Measurements from ENCODE around the gene MAST2. TPM values are rescaled to one million over a fixed set of nuclear protein-coding genes. Genes with fewer than 3 reads are reported as not detected.

MAST2 gene
- total RNA-seq, 6 donors from 2014 or later, result 16.0 to 77.8 (median 26.4) TPM

DNA sequence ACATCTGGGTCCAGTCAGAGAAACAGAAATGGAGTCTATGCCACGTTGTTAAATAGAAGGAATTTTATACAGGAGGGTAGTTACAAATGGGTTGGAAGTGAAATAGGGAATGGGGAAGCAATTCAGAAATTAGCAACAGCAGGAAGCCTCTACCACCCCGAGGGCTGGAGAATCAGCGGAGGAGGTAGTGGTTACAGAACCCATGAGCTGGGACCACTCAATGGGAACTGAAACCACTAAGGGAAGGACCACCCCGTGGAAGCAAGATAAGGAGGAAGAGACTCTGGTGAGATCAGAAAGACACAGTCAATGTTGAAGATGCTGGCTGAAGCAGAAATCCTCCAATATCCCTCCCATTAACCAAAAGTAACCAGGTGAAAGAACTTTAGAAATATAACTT lies 15.5 kb upstream of the MAST2 start:
- no peak overlapping the region for H3K4me3 ChIP-seq
- peak in 1 of 2 donors; percentile 62 for ATAC-seq (ENCODE audit: low FRiP score in 2 of 2)
- no peaks in the 10 kb centered on the region for H3K27me3 ChIP-seq
- H3K9me3 ChIP-seq, result no peaks in the 10 kb centered on the region
- no peak overlapping the region for H3K27ac ChIP-seq
- TF ChIP-seq POLR2AphosphoS5 (IDR thresholded peaks at IDR 0.05) (no peak), EP300 (IDR thresholded peaks at IDR 0.05) (peak in 1 of 4 donors; percentile 3)
- H3K4me1 ChIP-seq, result no peaks in the 10 kb centered on the region
- 57 to 65% methylated on average over 4 of the region's 4 CpGs for WGBS, 2 donors
- H3K36me3 ChIP-seq, result no peaks in the 10 kb centered on the region
- DNase-seq, result peak in 1 of 2 donors; percentile 24

DNA sequence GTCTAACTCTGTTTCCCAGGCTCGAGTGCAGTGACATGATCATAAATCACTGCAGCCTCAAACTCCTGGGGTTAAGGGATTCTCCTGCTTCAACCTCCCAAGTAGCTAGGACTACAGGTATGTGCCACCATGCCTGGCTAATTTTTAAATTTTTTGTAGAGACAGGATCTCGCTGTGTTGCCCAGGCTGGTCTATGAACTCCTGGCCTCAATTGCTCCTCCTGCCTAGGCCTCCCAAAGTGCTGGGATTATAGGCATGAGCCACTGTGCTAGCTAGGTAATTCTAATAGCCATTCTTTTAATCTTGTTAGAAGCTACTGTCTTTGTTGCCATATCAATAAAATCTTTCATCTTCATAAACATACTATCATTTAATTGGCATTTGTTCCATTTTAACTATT lies 13.8 kb upstream of the MAST2 start:
- no peaks in the 10 kb centered on the region for H3K9me3 ChIP-seq
- WGBS, 2 donors, result 69 to 79% methylated on average over 2 of the region's 2 CpGs
- H3K4me1 ChIP-seq, result no peaks in the 10 kb centered on the region
- H3K4me3 ChIP-seq, result no peak overlapping the region
- TF ChIP-seq POLR2A (IDR thresholded peaks at IDR 0.05), result no peak
- no peak overlapping the region for H3K27ac ChIP-seq
- ATAC-seq (ENCODE audit: low FRiP score in 2 of 2), result no peak
- DNase-seq, result no peak
- no peaks in the 10 kb centered on the region for H3K36me3 ChIP-seq
- no peaks in the 10 kb centered on the region for H3K27me3 ChIP-seq

DNA sequence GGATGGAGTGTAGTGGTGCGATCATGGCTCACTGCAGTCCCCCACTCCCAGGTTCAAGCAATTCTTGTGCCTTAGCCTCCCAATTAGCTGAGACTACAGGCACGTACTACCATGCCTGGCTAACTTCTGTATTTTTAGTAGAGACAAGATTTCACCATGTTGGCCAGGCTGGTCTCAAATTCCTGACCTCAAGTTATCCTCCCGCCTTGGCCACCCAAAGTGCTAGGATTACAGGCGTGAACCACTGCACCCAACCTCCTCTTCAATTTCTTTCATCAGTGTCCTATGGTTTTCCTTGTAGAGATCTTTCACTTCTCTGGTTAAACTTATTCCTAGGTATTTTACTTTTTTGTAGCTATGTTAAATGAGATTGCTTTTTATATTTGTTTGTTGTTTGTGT lies 10.7 kb upstream of the MAST2 start:
- TF ChIP-seq EP300 (IDR thresholded peaks at IDR 0.05) (no peak), POLR2AphosphoS5 (IDR thresholded peaks at IDR 0.05) (no peak), POLR2A (IDR thresholded peaks at IDR 0.05) (no peak)
- Histone ChIP-seq H3K9me3 (no peaks in the 10 kb centered on the region), H3K27ac (no peak overlapping the region), H3K36me3 (no peaks in the 10 kb centered on the region), H3K4me3 (no peak overlapping the region), H3K4me1 (no peaks in the 10 kb centered on the region), H3K27me3 (no peaks in the 10 kb centered on the region)
- 79 to 83% methylated on average over 4 of the region's 4 CpGs for WGBS, 2 donors
- ATAC-seq (ENCODE audit: low FRiP score in 2 of 2) (no peak), DNase-seq (no peak)

DNA sequence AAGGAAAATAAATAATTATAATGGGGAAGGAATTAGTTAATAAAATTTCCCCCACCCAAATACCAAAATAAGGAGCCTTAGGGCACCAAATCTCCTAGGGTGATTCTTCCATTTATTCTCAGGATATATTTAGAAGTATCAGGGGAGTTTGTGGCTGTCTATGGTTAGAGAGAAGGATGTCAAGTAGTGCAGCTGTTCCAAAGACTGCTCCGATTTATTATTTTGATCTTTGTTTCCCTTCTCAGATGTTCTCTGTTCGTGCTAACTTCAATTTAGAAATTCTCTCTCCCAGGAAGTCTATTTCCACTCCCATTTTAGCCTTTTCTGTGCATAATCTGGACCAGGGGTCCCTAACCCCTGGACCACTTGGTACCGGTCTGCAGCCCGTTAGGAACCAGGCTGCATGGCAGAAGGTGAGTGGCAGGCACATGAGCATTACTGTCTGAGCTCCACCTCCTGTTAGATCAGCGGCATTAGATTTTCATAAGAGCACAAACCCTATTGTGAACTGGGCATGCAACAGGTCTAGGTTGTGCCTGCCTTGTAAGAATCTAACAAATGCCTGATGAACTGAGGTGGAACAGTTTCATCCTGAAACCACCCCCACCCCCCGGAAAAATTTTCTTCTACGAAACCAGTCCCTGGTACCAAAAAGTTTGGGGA lies 9.3 kb upstream of the MAST2 start:
- no peaks in the 10 kb centered on the region for H3K9me3 ChIP-seq
- H3K36me3 ChIP-seq, result no peaks in the 10 kb centered on the region
- WGBS, 2 donors, result 69 to 71% methylated on average over 7 of the region's 7 CpGs
- TF ChIP-seq, protein P1, sequence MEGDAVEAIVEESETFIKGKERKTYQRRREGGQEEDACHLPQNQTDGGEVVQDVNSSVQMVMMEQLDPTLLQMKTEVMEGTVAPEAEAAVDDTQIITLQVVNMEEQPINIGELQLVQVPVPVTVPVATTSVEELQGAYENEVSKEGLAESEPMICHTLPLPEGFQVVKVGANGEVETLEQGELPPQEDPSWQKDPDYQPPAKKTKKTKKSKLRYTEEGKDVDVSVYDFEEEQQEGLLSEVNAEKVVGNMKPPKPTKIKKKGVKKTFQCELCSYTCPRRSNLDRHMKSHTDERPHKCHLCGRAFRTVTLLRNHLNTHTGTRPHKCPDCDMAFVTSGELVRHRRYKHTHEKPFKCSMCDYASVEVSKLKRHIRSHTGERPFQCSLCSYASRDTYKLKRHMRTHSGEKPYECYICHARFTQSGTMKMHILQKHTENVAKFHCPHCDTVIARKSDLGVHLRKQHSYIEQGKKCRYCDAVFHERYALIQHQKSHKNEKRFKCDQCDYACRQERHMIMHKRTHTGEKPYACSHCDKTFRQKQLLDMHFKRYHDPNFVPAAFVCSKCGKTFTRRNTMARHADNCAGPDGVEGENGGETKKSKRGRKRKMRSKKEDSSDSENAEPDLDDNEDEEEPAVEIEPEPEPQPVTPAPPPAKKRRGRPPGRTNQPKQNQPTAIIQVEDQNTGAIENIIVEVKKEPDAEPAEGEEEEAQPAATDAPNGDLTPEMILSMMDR (IDR thresholded peaks at IDR 0.05), result no peak
- TF ChIP-seq EP300 (IDR thresholded peaks at IDR 0.05) (no peak), POLR2AphosphoS5 (IDR thresholded peaks at IDR 0.05) (no peak), POLR2A (IDR thresholded peaks at IDR 0.05) (no peak)
- no peak overlapping the region for H3K4me3 ChIP-seq
- no peak overlapping the region for H3K27ac ChIP-seq
- no peak for ATAC-seq (ENCODE audit: low FRiP score in 2 of 2)
- DNase-seq, result no peak
- no peaks in the 10 kb centered on the region for H3K27me3 ChIP-seq
- no peaks in the 10 kb centered on the region for H3K4me1 ChIP-seq

DNA sequence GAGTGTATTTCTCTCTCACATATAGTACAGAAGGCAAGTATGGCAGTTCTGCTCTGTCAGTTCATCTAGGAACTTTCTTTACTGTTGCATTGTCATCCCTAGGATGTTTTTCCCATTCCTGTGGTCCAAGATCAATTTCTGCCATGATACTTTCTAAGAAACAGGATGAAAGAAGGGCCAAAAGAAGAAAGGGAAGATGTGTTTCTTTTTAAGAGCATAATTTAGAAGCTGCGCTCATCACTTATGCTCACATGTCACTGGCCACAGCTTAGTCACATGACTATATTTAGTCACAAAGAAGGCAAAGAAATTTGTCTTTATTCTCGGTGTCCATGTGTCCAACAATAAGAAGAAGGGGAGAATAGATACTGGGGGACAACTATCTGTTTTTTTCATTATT lies 7.0 kb upstream of the MAST2 start:
- ATAC-seq (ENCODE audit: low FRiP score in 2 of 2) (no peak), DNase-seq (no peak)
- Histone ChIP-seq H3K4me1 (no peaks in the 10 kb centered on the region), H3K27ac (no peak overlapping the region), H3K27me3 (no peaks in the 10 kb centered on the region), H3K9me3 (no peaks in the 10 kb centered on the region), H3K36me3 (no peaks in the 10 kb centered on the region), H3K4me3 (no peak overlapping the region)
- 72 to 90% methylated on average over 2 of the region's 2 CpGs for WGBS, 2 donors
- TF ChIP-seq POLR2AphosphoS5 (IDR thresholded peaks at IDR 0.05), result no peak
- TF ChIP-seq, protein P1 (IDR thresholded peaks at IDR 0.05), result no peak
- TF ChIP-seq EP300 (IDR thresholded peaks at IDR 0.05), result no peak
- TF ChIP-seq POLR2A (IDR thresholded peaks at IDR 0.05), result no peak

DNA sequence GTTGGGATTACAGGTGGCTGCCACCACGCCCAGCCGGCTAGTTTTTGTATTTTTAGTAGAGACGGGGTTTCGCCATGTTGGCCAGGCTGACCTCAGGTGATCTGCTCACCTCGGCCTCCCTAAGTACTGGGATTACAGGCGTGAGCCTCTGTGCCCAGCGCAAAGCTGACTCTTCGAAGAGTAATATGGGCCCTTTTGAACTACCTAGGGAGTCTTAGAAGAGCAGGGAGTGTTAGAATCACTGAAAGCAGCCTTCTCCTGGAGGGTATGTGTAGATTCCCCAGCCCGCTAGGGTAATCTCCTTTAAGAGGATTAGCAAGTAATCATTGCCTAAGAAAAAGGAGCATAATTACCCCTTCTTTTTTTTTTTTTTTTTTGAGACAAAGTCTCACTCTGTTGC lies 6.5 kb upstream of the MAST2 start:
- Histone ChIP-seq H3K9me3 (no peaks in the 10 kb centered on the region), H3K4me3 (no peak overlapping the region), H3K36me3 (no peaks in the 10 kb centered on the region), H3K27me3 (no peaks in the 10 kb centered on the region), H3K4me1 (no peaks in the 10 kb centered on the region), H3K27ac (no peak overlapping the region)
- ATAC-seq (ENCODE audit: low FRiP score in 2 of 2), result no peak
- no peak for DNase-seq
- WGBS, 2 donors, result 90 to 94% methylated on average over 6 to 9 of the region's 9 CpGs
- TF ChIP-seq EP300 (IDR thresholded peaks at IDR 0.05), result no peak
- TF ChIP-seq, protein P1 (IDR thresholded peaks at IDR 0.05), result no peak

Data from upper lobe of left lung (tissue), 6 donors.